SK-N-MC (cell line): ENCODE data around the gene GPC3.

Experiments
- EZH2 ChIP-seq: fragments of 200-600 bp; sonication (generic); IDR thresholded peaks from one replicate; pipeline ENCODE4 v1.6.1; 2017; ENCODE audit warnings: antibody characterized with exemption
- FOXP2 ChIP-seq: optimal IDR thresholded peaks from 2 replicates; pipeline ENCODE3; 2011; ENCODE audit warnings: mild to moderate bottlenecking, moderate library complexity; ENCODE audit not compliant: insufficient read depth; ENCODE audit errors: extremely low read length, control extremely low read depth
- POLR2AphosphoS5 ChIP-seq: IDR thresholded peaks from 2 replicates; pipeline ENCODE4 v1.6.1; 2012; ENCODE audit warnings: mild to moderate bottlenecking, low read depth, low read length, borderline replicate concordance

GRCh38 chrX:133929836-133930464 lies 55.4 kb downstream of the GPC3 start:
- TF ChIP-seq EZH2 (no peak), POLR2AphosphoS5 (no peak), FOXP2 (no peak)
